GM12801 (cell line): ENCODE measurements around the gene RHOG.

Experiments
- CTCF ChIP-seq: IDR thresholded peaks from one replicate; pipeline ENCODE4 v1.5.1; 2011; ENCODE audit warnings: control low read depth; ENCODE audit not compliant: insufficient read length; ENCODE audit errors: extremely low read depth

RHOG gene

GRCh38 chr11:3849297-3849874 lies 8.6 kb upstream of the RHOG start:
- TF ChIP-seq CTCF, result no peak

- no peak for TF ChIP-seq CTCF
Measured at GRCh38 chr11:3845670-3846069, 4.9 kb upstream of the RHOG start.

GRCh38 chr11:3845246-3845645 lies 4.5 kb upstream of the RHOG start:
- no peak for TF ChIP-seq CTCF

- no peak for TF ChIP-seq CTCF
Measured at GRCh38 chr11:3843326-3843725, 2.6 kb upstream of the RHOG start.

- no peak for TF ChIP-seq CTCF
Measured at GRCh38 chr11:3841426-3842350, 929 bp upstream of the RHOG start.

GRCh38 chr11:3840004-3840869 lies 522 bp downstream of the RHOG start:
- no peak for TF ChIP-seq CTCF

- TF ChIP-seq CTCF, result no peak
Measured at GRCh38 chr11:3838504-3838903, 2.3 kb downstream of the RHOG start.
